A673 (cell line): Measurements from ENCODE around the gene GOLGB1.

Experiments used
- CTCF ChIP-seq: fragments of 300-800, 200-600 bp; sonication (generic); conservative IDR thresholded peaks from 2 replicates; pipeline ENCODE4 v1.5.1; 2017; ENCODE audit warnings: low read depth, mild to moderate bottlenecking, antibody characterized with exemption, low read length, moderate library complexity, mixed read lengths
- EZH2 ChIP-seq: fragments of 200-600 bp; sonication (generic); IDR thresholded peaks from 2 replicates; pipeline ENCODE4 v1.6.1; 2017; ENCODE audit warnings: borderline replicate concordance, low read depth, mild to moderate bottlenecking, mixed read lengths, antibody characterized with exemption, low read length; ENCODE audit not compliant: poor library complexity, severe bottlenecking

- TF ChIP-seq CTCF: no peak
- no peak for TF ChIP-seq EZH2
Measured at GRCh38 chr3:121667333-121667732, 82.2 kb downstream of the GOLGB1 start.
